KG1 (cell line): ENCODE data around the gene SMAD6.

ENCODE experiments used
- DNase-seq: peaks from one replicate; lab custom pipeline; 2025; lab: John Stamatoyannopoulos, UW

SMAD6 gene

DNA sequence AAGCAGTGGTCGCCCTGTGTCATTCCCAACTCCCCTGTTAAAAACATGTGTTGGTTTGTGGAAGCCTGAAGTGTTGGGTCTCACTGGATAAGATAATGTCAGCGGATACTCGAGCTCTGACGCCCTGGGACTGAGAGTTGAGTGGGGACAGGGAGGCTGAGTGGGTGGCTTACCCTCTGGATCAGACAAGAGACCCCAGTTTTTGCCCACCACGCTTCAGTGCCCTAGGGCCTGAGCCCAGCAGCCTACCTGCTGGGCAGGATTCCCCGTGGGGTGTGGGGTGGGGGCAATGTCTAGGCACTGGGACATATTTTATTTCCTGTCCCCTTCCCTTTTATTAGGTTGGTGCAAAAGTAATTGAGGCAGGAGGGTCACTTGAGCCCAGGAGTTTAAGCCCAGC lies 75.0 kb downstream of the SMAD6 start:
- no peak for DNase-seq

DNA sequence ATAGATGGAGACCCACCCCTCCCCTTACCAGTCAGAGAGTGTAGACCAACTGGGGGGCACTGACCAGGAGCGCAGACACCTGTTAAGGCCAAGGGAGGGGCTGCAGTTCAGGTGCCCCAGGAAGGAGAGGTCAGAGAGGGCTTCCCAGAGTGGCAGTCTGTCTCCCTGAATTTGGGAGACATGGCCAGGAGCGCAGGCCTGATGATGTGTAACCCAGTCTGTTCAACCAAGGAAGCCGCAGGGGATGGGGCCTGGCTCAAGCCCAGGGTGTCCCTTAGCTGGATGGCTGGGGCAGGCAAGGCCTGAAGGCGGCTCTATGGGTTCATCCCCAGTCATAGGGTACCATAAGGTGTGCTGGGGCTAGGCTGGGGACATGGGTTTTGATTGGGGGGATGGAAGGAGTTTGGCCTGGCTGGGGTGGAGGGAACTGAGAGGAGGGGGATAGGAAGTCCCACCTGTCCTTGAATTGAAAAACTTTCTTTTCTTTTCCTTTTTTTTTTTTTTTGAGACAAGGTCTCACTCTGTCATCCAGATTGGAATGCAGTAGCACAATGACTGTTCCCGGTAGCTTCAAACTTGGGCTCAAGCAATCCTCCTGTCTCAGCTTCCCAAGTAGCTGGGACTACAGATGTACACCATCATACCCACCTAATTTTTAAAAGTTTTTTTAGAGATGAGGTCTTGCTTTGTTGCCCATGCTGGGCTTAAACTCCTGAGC lies 75.7 kb downstream of the SMAD6 start:
- DNase-seq = no peak

DNA sequence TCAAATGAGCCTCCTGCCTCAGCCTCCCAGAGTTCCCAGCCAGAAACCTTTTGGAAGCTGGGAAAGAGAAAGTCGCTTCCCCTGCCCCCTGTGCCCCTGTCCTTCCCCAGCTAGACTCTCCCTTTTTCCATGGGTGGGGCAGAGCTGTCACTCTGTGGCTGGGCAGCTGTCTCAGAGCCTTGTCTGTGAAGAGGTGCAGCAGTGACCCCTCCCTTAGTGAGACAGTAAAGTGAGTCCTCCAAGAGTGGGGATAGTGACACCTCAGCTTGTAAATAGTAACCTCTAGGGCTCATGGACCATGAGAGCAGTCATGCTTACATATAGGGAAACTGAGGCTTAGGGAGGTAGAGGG lies 76.3 kb downstream of the SMAD6 start:
- DNase-seq = no peak

DNA sequence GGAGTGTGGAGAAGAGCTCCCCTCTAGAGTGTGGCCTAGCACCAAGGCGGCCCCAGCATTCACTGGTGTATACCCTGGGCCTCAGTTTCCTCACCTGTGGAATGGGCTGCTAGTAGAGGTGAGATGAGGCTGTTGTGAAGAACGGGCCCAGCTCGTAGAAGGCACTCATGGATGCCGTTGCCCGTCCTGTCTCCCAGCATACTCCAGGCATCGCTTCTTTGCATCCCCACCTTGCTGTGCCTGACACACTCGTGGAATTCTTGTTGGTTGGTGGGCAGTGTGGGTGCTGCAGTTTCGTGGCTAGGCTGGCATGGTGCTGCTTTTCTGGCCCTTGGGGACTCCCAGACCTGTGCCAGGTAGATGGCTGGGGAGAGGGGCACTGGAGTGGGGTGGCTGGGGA lies 76.7 kb downstream of the SMAD6 start:
- DNase-seq = no peak

DNA sequence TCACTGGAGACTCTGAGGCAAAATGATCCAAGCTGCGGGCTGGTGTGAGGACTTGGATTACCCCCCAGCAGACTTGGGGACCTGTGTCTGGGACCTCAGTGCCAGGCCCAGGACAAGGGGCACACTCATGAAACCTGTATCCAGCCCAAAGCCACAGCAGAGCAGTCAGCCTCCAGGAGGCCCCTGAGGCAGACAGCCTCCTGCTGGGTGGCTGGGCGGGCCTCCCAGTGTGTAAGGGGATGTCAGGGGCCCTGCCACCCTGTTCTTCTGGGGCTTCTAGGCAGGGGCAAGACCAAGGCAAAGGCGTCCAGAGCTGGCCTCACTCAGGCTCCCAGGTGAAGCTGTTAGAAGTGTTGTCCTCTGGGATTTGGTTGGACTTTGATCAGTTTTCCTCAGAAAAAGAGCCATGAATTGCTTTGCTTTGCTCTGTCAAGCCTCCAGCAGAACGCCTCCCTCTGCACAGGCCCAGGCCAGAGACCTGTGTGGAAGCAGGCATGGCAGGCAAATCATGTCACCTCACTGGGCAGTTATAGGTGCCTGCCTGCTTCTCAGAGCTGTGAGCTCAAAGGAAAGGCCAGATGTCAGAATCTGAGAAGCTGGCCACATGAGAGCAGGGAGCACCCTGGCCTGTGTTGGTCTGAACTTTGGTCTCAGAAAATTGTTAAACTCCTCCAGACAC lies 77.4 kb downstream of the SMAD6 start:
- no peak for DNase-seq

DNA sequence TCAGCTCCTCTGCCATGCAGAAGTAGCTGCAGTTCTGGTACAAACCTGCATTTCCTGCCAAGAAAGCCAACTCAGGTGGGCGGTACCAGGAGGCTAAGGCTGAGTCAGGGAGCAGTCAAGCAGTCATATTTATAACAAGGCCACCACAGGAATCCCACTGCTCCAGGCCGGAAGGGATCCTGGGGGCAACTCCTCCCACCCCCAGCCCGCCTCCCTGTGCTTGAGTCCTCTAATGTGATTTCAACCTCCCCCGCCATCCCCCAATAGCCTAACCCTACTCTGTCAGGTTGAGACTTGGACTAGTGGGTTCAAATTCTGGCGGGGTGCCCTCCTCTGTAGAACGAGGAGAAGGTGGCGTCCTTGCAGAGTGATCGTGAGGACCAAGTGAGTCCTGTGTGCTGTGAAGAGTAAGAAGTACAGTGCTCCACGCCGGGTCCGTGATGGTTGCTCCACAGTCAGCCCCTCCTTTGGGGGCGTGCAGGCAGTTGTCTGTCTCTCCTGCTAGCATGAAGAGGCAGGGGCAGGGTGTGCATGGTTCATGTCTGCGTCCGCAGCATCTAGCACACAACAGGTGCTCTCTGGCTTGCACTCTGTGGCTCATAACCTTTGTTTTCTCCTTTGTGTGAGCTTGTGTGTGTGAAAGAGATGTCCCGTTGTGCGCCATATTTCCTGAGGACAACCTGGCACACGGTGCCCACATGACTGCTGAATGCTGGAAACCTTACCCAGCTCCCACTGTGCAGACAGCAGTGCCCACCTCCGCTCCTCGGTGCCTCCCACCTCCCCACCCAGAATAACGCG lies 78.3 kb downstream of the SMAD6 start:
- no peak for DNase-seq

DNA sequence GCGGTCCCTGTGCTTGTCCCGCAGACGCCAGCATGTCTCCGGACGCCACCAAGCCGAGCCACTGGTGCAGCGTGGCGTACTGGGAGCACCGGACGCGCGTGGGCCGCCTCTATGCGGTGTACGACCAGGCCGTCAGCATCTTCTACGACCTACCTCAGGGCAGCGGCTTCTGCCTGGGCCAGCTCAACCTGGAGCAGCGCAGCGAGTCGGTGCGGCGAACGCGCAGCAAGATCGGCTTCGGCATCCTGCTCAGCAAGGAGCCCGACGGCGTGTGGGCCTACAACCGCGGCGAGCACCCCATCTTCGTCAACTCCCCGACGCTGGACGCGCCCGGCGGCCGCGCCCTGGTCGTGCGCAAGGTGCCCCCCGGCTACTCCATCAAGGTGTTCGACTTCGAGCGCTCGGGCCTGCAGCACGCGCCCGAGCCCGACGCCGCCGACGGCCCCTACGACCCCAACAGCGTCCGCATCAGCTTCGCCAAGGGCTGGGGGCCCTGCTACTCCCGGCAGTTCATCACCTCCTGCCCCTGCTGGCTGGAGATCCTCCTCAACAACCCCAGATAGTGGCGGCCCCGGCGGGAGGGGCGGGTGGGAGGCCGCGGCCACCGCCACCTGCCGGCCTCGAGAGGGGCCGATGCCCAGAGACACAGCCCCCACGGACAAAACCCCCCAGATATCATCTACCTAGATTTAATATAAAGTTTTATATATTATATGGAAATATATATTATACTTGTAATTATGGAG lies 79.1 kb downstream of the SMAD6 start:
- DNase-seq = no peak

DNA sequence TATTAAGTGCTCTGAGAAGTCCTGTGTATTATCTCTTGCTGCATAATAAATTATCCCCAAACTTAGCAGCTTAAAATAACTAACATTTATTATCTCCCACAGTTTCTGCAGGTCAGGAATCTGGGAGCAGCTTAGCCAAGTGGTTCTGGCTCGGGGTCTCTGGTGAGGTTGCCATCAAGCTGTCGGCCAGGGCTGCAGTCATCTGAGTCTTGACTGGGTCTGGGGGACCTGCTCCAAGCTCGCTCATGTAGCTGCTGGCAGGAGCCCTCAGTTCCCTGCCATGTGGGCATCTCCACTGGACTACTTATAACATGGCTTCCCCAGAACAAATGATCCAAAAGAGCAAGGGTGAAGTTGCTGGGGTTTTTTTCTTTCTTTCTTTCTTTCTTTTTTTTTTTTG lies 80.7 kb downstream of the SMAD6 start:
- DNase-seq = no peak

DNA sequence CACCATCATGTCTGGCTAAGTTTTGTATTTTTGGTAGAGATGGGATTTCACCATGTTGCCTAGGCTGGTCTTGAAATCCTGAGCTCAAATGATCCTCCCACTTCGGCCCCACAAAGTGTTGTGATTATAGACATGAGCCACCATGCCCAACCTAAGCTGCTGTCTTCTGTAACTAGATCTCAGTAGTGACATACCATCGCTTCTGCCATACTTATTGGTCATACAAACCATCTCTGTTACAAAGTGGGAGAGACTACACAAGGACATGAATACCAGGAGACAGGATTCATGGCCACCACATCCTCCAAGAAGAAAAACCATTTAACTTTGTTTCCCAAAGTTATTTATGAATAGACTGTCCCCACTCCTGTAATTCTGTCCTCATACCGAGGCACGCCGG lies 81.3 kb downstream of the SMAD6 start:
- no peak for DNase-seq

DNA sequence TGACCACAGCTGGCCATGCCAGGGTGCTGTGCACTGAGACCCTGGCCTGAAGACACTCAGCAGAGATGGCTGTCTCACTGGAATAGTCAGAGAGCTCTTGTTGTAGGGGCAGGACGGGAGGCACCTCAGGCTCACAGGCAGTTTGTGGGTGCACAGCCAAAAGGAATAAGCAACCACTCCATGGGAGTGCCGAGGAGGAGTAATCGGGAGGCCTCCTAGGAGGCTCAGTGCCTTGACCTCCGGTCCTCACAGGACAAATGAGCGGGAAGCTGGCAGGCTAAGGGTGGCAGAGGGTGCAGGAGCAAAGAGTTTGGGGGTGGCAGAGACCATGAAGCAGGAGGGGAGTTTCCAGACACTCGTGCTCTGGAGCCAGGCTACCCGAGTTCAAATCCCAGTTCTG lies 81.7 kb downstream of the SMAD6 start:
- no peak for DNase-seq

DNA sequence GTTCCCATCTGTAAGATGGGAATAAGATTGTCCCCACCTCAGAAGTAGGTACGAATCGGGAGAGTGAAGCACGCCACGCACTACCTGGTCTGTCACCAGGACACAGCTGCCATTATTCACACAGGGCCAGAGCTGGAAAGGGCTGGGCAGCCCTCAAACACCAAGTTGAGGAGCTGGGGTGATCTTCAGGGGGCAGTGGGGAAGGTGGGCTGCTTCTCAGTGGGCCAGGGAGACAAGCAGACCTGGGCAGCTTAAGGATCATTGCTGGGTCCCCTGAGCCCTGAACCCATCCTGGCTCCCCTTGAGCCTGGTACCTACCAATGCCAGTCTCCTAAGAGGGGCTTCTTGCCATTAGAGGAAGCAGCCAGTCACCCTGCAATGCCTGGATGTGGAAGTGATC lies 82.1 kb downstream of the SMAD6 start:
- no peak for DNase-seq

DNA sequence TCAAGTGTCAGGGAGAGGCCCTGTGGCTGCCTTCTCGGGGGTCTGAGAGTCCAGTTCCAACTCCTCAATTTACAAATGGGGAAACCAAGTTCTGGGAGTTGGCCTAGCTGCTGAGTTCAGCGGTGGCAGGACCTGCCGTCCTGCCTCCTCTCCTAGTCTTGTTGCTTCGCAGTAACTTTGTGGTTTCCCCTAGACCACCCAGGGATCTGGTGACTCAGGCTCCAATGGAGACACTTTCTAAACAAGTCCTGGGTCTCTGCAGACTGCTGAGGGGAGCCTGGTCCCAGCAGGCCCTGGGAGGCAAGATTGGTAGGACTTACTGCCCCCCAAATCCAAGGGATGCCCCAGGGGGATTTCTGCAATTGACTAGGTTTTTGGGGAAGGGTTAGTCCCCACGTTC lies 83.6 kb downstream of the SMAD6 start:
- DNase-seq = no peak

DNA sequence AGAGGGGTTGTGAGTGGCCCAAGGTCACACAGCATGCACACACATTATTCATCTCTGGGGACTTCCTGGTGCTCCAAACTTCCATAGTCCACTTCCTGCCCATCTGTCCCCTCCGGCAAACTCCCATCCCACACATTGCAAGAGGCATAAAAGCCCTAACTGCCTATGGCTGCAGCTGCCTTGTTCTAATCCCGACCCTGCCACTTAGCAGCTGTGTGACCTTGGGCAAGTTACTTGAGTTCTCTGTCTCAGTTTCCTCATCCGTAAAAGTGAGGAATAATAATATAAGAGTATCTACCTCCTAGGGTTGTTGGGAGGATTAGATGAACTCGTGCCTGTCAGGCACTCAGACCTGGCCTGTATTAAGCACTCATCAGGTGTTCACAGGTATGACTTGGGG lies 84.2 kb downstream of the SMAD6 start:
- no peak for DNase-seq

DNA sequence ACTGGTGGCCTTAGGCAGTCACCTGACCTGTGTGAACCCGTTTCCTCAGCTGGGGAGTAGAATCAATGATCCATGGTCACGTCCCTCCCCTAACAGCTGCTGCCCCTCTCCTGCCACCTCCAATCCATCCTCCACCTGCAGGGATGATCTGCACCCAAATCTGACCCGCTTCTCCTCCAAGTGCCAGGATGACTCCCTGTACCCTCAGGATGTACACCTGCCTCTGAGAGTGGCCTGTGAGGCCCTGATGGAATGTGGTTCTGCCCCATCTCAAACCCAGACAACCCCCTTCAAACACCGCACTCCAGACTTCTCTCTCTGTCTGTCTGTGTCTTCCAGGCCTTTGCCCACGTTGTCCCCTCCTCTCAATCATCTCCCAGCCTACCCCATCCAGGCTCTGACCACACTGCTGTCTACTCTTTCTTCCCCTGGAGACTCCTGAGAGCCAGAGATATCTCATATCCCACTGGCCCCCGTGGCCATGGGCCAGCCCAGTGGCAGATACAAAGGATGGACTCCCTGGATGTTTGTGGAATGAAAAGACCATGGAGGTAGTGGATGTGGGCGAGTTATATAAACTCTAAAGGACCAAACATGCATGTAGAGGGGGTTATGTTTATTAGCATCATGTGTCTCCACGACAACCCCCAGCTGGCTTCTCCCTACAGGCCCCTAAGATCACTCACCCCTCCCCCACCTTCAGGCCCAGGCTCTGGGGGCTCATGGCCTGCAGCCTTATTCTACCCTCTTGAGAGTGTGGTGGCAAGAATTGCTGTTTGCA lies 84.9 kb downstream of the SMAD6 start:
- no peak for DNase-seq

DNA sequence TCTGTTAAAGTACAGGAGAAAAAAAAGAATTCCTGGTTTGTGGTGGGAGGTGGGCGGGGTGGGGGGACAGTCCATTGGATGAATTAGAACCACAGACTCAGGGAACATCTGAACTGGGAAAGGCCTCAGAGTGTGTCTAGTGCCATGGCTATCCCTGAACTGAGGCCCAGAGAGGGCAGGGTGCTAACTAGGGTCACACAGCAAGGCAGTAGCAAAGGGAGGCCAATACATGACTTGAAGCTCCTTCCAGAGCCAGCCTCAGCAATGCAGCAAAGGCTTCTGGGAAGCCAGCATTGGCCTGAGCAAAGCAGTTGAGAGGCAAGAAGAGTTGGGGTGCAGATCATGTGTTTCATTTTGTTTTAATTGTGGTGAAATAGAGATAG lies 85.4 kb downstream of the SMAD6 start:
- no peak for DNase-seq

DNA sequence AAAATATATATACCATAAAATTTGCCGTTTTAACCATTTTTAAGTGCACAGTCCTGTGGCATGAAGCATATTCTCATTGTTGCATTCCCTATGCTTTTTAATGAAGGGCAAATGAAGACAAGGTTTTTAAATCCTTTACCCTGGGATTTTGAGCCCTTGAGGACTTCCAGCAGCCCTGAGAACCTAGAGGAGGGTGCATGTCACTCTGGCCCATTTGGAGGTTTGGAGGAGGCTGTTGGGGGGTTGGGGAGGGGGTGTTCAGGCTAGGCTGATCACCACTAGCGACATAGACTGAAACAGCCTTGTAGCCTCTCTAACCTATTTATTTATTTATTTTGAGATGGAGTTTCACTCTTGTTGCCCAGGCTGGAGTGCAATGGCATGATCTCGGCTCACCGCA lies 86.0 kb downstream of the SMAD6 start:
- DNase-seq = no peak

DNA sequence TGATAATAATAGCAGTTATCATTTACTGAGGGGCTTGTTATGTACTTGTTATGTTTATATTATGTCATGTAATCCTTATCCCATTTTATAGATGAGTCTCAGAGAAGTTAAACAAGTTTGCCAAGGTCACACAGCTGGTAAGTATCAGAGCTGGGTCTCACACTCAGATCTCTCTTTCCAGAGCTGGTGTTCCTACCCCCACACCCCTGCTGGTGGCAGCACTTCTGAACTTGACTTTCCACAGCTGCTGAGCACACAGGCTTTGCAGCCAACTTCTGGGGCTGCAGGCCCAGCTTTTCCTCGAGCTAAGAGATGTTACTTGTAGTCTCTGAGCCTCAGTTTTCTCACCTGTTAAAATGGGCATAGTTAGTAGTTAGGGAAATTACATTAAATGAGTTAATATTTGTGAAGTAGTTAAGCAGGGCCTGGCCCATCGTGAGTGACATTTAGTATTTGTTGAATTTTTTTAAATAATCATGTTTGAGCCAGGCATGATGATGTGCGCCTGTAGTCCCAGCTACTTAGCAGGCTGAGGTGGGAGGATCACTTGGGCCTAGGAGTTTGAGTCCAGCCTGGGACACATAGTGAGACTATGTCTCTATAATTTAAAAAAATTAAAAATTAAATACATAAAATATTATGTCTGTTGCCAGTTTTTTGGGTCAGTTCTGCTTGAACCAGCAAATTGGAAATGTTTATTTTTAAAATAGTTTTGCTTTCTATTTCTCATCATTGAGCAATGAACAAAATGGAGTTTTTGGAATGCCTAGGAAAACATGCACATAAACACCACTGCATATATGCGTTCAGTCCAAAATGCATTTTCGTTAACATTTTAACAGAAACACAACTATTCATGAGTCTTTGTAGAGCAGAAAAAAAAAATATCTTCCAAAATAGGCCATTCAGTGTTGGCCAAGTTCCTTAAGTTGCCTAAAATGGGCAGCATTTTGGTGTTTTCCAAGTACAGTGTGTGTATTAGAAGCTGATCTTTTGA lies 87.3 kb downstream of the SMAD6 start:
- DNase-seq = no peak

DNA sequence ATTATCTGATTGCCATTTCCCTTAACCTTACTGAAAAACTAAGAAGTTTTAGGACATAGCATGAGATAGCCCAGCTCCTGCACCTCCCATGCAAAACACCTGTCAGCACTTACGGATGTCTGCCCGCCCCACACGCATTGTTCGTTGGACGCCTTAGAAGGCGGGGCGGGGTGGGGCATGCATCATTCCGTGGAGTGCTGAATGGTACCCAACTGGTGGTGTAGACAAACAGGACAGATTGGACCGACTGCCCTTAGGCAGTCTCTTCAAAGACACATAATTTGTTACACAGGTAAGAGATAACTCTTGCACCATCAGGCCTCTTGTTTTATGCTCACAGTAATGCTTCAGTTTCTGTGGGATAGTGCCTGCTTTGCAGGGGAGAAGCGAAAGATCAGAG lies 93.8 kb downstream of the SMAD6 start:
- DNase-seq = no peak

DNA sequence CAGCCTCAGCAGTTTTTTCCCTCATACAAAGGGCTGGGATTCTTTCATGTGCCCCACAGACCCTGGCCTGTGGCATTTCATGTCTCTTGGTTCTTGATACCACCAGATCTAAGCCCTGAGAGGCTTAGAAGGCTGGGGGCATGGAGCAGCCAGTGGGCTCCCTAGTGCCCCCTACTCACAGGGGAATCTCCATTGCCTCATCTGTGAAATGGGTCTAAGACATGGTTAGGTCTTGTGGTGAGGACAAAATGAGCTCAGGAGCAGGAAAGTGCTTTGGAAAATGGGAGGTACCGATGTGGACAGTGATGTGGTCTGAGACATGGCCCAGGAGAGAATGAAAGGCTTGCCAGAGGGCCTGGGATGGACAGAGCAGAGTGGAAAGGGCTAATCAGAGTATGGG lies 94.3 kb downstream of the SMAD6 start:
- DNase-seq = no peak

DNA sequence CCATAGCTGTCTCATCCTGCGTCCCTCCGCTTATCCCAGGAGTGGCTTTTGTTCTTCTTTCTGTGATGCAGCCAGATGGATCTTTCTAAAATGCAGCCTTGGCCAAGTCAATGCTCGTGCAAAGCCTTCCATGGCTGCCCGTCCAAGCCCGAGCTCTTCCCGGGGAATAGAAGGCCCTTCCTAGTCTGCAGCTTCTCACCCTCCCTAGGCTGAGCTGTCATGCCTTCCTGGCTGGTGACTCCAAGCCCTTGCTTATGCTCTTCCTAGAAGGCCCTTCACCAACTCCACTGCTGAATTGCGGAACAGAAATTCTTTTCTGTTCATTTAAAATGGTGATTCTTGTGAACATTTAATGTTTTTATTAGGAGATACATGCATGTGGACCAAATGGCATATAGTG lies 95.9 kb downstream of the SMAD6 start:
- no peak for DNase-seq
